Bronchial epithelial cell (primary cell): Measurements from ENCODE around the gene ARCN1. TPM values are rescaled to one million over a fixed set of nuclear protein-coding genes. Genes with fewer than 3 reads are reported as not detected.
"Not testable (repeated sequence)": the region's sequence is repeated elsewhere in the genome, so short reads cannot be mapped to it uniquely, and the experiment has no call there.

ENCODE experiments used
- DNase-seq: peaks from one replicate; pipeline ENCODE4 v3.0.0-alpha.2; 2010; ENCODE audit warnings: low read depth
- FAIRE-seq: peaks from 2 replicates; lab custom pipeline; 2011; peaks lifted over from hg19 to GRCh38; lab: Jason Lieb, UNC
- H3K27me3 ChIP-seq: 2 replicates; pipeline ENCODE4 v1.5.1; 2011; ENCODE audit warnings: low read length; ENCODE audit not compliant: control insufficient read depth, insufficient read depth
- H3K36me3 ChIP-seq: 2 replicates; pipeline ENCODE4 v1.5.1; 2011; ENCODE audit warnings: low read length; ENCODE audit not compliant: control insufficient read depth, insufficient read depth
- H3K4me3 ChIP-seq: 2 replicates; pipeline ENCODE4 v1.5.1; 2011; ENCODE audit warnings: mild to moderate bottlenecking, low read depth, low read length, control low read depth
- total RNA-seq: library from RNA; depleted of rRNA; stranded (reverse); fragments of >200 nt; gene quantifications from 2 replicates; pipeline ENCODE4 v1.2.1, GENCODE V29; 2014
- TF ChIP-seq, protein P1 (sequence below): IDR thresholded peaks from 2 replicates; pipeline ENCODE4 v1.5.1; 2011; ENCODE audit warnings: mild to moderate bottlenecking, moderate library complexity, low read length, control low read depth, inconsistent platforms; ENCODE audit not compliant: insufficient read depth, severe bottlenecking

Gene ARCN1
- total RNA-seq, 1 donor from 2014 or later: 79.2 TPM

DNA sequence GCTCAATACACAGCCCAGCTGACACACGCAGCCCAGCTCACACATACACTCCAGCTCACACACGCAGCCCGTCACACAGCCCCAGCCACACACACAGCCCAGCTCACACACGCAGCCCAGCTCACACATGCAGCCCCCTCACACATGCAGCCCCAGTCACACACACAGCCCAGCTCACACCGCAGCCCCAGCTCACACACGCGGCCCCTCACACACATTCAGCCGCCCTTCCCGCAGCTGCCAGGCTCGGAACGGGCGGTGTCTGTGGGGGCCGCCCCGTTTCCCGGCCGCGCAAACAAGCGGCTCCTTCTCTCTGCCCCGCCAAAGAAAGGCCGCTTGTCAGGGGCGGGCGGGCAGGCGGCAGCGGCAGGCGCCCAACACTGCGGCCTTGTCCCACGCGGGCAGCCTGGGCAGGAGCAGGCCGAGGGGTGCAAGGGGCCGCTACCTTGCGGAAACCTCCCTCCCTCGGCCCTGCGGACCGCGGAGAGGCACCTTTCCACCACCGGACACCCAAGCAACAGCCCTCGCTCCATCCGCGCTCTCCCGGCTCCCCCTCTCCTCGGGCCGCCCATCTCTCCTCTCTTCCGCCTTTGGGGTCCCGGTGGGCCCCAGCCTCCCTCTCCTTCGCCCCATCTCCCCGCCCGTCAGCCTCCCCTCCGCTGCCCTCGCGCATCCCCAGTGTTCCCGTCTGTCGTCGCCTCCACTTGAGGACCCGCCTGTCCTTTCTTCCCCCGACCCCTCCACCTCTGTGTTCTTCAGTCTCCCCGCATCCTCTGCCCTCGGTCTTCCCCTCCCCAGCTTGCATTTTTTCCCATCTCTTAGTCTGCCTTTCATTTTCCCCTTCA is 37.4 kb downstream of the ARCN1 start:
- TF ChIP-seq, protein P1, sequence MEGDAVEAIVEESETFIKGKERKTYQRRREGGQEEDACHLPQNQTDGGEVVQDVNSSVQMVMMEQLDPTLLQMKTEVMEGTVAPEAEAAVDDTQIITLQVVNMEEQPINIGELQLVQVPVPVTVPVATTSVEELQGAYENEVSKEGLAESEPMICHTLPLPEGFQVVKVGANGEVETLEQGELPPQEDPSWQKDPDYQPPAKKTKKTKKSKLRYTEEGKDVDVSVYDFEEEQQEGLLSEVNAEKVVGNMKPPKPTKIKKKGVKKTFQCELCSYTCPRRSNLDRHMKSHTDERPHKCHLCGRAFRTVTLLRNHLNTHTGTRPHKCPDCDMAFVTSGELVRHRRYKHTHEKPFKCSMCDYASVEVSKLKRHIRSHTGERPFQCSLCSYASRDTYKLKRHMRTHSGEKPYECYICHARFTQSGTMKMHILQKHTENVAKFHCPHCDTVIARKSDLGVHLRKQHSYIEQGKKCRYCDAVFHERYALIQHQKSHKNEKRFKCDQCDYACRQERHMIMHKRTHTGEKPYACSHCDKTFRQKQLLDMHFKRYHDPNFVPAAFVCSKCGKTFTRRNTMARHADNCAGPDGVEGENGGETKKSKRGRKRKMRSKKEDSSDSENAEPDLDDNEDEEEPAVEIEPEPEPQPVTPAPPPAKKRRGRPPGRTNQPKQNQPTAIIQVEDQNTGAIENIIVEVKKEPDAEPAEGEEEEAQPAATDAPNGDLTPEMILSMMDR: no peak
- DNase-seq (no peak), FAIRE-seq (no peak)
- Histone ChIP-seq H3K4me3 (no peak overlapping the region), H3K36me3 (no peaks in the 10 kb centered on the region), H3K27me3 (no peaks in the 10 kb centered on the region)

DNA sequence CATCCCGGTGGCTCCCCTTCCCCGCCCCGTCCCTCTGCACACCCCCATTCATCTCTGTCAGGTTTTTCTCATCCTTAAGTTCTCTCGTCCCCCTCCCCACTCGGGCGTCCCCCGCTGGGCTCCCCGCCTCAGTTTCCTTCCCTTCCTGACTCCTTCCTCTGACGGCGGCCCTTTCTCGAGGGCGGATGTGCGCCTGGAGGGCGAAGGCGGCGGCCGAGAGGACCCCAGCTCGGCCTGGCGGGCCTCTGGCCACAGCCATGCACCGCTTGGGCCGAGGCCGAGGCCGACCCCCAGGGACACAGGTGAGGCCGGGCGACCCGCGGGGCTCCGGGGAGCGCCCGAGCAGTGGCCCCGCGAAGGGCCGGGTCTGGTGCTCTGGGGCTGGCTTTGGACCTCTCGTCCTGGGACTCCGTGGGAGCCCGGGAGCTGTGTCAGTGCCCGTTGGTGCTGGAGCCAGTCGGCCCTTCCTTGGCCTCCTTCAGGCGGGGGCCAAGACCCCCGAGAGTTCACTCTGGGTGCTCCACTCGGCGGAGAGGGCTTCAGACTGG is 38.1 kb downstream of the ARCN1 start:
- FAIRE-seq: no peak
- no peaks in the 10 kb centered on the region for H3K36me3 ChIP-seq
- TF ChIP-seq, protein P1: no peak
- H3K27me3 ChIP-seq: no peaks in the 10 kb centered on the region
- no peak overlapping the region for H3K4me3 ChIP-seq
- DNase-seq: no peak

DNA sequence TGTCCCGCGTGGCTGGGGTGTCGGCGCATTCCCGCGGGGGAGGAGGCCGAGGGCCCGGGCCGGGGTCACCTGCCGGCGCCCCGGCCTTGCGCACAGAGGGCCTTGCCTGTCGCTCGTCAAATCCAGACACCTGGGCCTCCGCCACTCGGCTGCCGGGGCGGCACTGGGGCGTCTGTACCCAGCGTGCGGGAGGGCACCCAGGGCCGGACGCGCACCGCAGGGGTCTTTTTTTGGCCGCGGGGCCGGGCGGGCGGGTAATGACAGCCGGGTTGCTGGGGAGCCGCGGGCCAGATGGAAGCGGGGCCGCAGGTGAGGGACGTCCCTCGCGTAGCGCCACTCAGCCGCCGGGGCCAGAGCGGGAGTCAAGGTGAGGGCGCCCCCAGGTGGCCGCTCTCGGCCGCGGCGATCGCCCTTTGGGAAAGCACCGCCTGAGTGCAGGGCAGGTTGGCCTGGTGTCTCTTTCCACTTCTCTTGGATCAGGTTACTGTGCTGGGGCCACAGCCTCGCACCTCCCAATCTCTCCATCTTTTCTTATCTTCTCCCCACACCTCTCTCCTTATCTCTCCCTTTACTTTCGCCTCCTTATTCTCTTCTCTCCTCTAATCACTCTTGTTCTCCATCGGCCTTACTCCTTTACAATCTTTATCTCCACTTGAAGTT is 38.7 kb downstream of the ARCN1 start:
- FAIRE-seq (no peak), DNase-seq (peak; percentile 32)
- TF ChIP-seq, protein P1: peak; percentile 93
- Histone ChIP-seq H3K4me3 (no peak overlapping the region), H3K27me3 (no peaks in the 10 kb centered on the region), H3K36me3 (no peaks in the 10 kb centered on the region)

DNA sequence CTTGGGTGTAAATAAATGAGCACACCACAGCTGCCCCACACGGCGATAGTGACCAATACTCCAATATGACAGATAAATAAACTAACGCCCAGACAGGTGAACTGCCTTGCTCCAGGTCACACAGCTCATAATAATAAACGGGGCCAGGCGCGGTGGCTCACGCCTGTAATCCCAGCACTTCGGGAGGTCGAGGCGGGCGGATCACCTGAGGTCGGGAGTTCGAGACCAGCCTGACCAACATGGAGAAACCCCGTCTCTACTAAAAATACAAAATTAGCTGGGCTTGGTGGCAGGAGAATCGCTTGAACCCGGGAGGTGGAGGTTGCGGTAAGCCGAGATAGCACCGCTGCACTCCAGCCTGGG is 39.2 kb downstream of the ARCN1 start:
- not testable (repeated sequence) for DNase-seq, H3K27me3 ChIP-seq, FAIRE-seq, H3K4me3 ChIP-seq, H3K36me3 ChIP-seq

DNA sequence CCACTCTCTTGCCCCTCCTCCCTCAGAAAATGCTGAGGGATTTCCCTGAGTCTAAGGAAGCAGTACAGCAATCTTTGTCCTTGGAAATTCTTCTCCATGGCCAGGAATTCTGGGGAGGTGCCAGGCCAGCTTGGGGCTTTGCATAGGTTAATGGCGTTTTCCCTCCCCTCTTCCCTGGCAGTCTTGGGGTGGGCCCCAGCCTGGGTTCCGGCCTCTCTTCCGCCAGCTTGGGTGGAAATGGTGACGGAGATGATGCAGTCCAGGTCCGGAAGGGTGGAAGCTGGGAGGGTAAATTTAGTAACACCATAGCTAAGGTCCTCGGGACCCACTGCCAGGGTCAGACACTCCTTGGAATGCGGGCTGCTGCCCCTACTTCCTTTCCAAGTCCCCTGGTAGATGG is 40.2 kb downstream of the ARCN1 start:
- TF ChIP-seq, protein P1: no peak
- no peak for FAIRE-seq
- no peak for DNase-seq

DNA sequence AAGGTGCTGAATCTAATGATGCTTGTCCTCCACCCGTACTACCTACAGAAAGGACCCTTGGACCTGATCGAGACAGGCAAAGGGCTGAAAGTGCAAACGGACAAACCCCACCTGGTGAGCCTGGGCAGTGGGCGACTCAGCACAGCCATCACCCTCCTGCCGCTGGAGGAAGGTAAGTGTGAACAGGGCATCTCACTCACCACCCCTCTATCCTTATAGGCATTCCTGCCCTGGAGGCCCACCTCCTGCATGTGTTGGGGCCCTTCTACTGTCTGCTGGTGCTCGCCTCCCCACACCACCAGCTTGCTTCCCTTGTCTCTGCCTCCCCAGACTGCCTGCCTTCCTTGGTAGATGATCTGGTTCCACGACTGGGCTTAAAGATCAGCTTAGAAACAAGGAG is 42.3 kb downstream of the ARCN1 start:
- DNase-seq (no peak), FAIRE-seq (no peak)
- no peaks in the 10 kb centered on the region for H3K27me3 ChIP-seq
- H3K4me3 ChIP-seq: no peak overlapping the region
- TF ChIP-seq, protein P1: no peak
- no peaks in the 10 kb centered on the region for H3K36me3 ChIP-seq

More for the DNA sequence above, 40.2 kb downstream of the ARCN1 start:
- H3K27me3 ChIP-seq: no peaks in the 10 kb centered on the region
- no peak overlapping the region for H3K4me3 ChIP-seq
- H3K36me3 ChIP-seq: no peaks in the 10 kb centered on the region
